Measurements from ENCODE around the gene TSPAN14. TPM values are rescaled to one million over a fixed set of nuclear protein-coding genes. Genes with fewer than 3 reads are reported as not detected.

The TSPAN14 gene
- total and polyA plus RNA-seq, 2 donors (not counting 1 experiment from before 2014, with no cell fraction given) = 12.1 to 50.0 TPM

GRCh38 chr10:80468002-80468401 lies 13.9 kb downstream of the TSPAN14 start:
- Histone ChIP-seq H4K20me1 (ENCODE audit: control insufficient read depth, extremely low read depth, insufficient read depth, low read length) (no peaks in the 10 kb centered on the region), H3K4me1 (ENCODE audit: control insufficient read depth, extremely low read depth, insufficient read depth, low read length) (peaks cover 26% of the 10 kb centered on the region), H3K4me3 (replicated peaks in 1 of 4; ENCODE audit: control extremely low read depth in 1 of 4, insufficient read depth in 1 of 4, low read depth in 3 of 4, low read length in 4 of 4) (no peak overlapping the region), H3K27ac (ENCODE audit: insufficient read depth, low read length) (no peak overlapping the region), H3K27me3 (ENCODE audit: control insufficient read depth, insufficient read depth, low read length) (no peaks in the 10 kb centered on the region), H3K36me3 (ENCODE audit: control insufficient read depth, insufficient read depth, low read length) (peaks cover 1% of the 10 kb centered on the region), H3K9ac (ENCODE audit: insufficient read depth, low read length) (no peak overlapping the region), H3K79me2 (ENCODE audit: control insufficient read depth, insufficient read depth, low read length) (peaks cover 52% of the 10 kb centered on the region), H3K9me3 (ENCODE audit: control insufficient read depth, insufficient read depth, low read depth, low read length) (no peaks in the 10 kb centered on the region), H2AFZ (ENCODE audit: low read length) (no peak overlapping the region), H3K4me2 (ENCODE audit: extremely low read depth, insufficient read depth, low read length) (no peak overlapping the region)
- DNase-seq (ENCODE audit: low read depth in 2 of 2) = no peak
- TF ChIP-seq EZH2 (IDR thresholded peaks at IDR 0.05; ENCODE audit: low read length, missing control alignments) (no peak), CTCF (conservative IDR thresholded peaks at IDR 0.05 in 1 of 2, IDR thresholded peaks at IDR 0.05 in 1 of 2; ENCODE audit: low read depth in 1 of 2, low read length in 2 of 2) (no peak)

GRCh38 chr10:80468806-80469421 lies 14.8 kb downstream of the TSPAN14 start:
- H3K4me1 ChIP-seq (ENCODE audit: control insufficient read depth, extremely low read depth, insufficient read depth, low read length) = peaks cover 29% of the 10 kb centered on the region
- H4K20me1 ChIP-seq (ENCODE audit: control insufficient read depth, extremely low read depth, insufficient read depth, low read length) = no peaks in the 10 kb centered on the region

GRCh38 chr10:80470266-80470665 lies 16.2 kb downstream of the TSPAN14 start:
- Histone ChIP-seq H3K4me1 (ENCODE audit: control insufficient read depth, extremely low read depth, insufficient read depth, low read length) (peaks cover 28% of the 10 kb centered on the region), H3K36me3 (ENCODE audit: control insufficient read depth, insufficient read depth, low read length) (peaks cover 1% of the 10 kb centered on the region), H4K20me1 (ENCODE audit: control insufficient read depth, extremely low read depth, insufficient read depth, low read length) (no peaks in the 10 kb centered on the region), H3K9ac (ENCODE audit: insufficient read depth, low read length) (no peak overlapping the region), H3K4me2 (ENCODE audit: extremely low read depth, insufficient read depth, low read length) (no peak overlapping the region), H3K27me3 (ENCODE audit: control insufficient read depth, insufficient read depth, low read length) (no peaks in the 10 kb centered on the region), H3K4me3 (replicated peaks in 1 of 4; ENCODE audit: control extremely low read depth in 1 of 4, insufficient read depth in 1 of 4, low read depth in 3 of 4, low read length in 4 of 4) (no peak overlapping the region), H3K79me2 (ENCODE audit: control insufficient read depth, insufficient read depth, low read length) (peaks cover 49% of the 10 kb centered on the region), H3K27ac (ENCODE audit: insufficient read depth, low read length) (no peak overlapping the region), H2AFZ (ENCODE audit: low read length) (no peak overlapping the region), H3K9me3 (ENCODE audit: control insufficient read depth, insufficient read depth, low read depth, low read length) (no peaks in the 10 kb centered on the region)
- no peak for TF ChIP-seq CTCF (conservative IDR thresholded peaks at IDR 0.05 in 1 of 2, IDR thresholded peaks at IDR 0.05 in 1 of 2; ENCODE audit: low read depth in 1 of 2, low read length in 2 of 2)
- TF ChIP-seq EZH2 (IDR thresholded peaks at IDR 0.05; ENCODE audit: low read length, missing control alignments) = no peak
- no peak for DNase-seq (ENCODE audit: low read depth in 2 of 2)

More at GRCh38 chr10:80468806-80469421, 14.8 kb downstream of the TSPAN14 start:
- Histone ChIP-seq H3K4me2 (ENCODE audit: extremely low read depth, insufficient read depth, low read length) (no peak overlapping the region), H2AFZ (ENCODE audit: low read length) (no peak overlapping the region), H3K36me3 (ENCODE audit: control insufficient read depth, insufficient read depth, low read length) (peaks cover 1% of the 10 kb centered on the region), H3K27me3 (ENCODE audit: control insufficient read depth, insufficient read depth, low read length) (no peaks in the 10 kb centered on the region), H3K4me3 (replicated peaks in 1 of 4; ENCODE audit: control extremely low read depth in 1 of 4, insufficient read depth in 1 of 4, low read depth in 3 of 4, low read length in 4 of 4) (no peak overlapping the region), H3K79me2 (ENCODE audit: control insufficient read depth, insufficient read depth, low read length) (peaks cover 51% of the 10 kb centered on the region), H3K27ac (ENCODE audit: insufficient read depth, low read length) (no peak overlapping the region), H3K9ac (ENCODE audit: insufficient read depth, low read length) (no peak overlapping the region), H3K9me3 (ENCODE audit: control insufficient read depth, insufficient read depth, low read depth, low read length) (no peaks in the 10 kb centered on the region)
- TF ChIP-seq EZH2 (IDR thresholded peaks at IDR 0.05; ENCODE audit: low read length, missing control alignments) (no peak), CTCF (conservative IDR thresholded peaks at IDR 0.05 in 1 of 2, IDR thresholded peaks at IDR 0.05 in 1 of 2; ENCODE audit: low read depth in 1 of 2, low read length in 2 of 2) (no peak)
- DNase-seq (ENCODE audit: low read depth in 2 of 2) = no peak
